ENCODE data around the gene PKNOX1. TPM values are rescaled to one million over a fixed set of nuclear protein-coding genes. Genes with fewer than 3 reads are reported as not detected.
"Not testable (repeated sequence)": the region's sequence is repeated elsewhere in the genome, so short reads cannot be mapped to it uniquely, and the experiment has no call there.

PKNOX1 gene
- total RNA-seq, 1 experiment from 2014 or later: 43.4 TPM

DNA sequence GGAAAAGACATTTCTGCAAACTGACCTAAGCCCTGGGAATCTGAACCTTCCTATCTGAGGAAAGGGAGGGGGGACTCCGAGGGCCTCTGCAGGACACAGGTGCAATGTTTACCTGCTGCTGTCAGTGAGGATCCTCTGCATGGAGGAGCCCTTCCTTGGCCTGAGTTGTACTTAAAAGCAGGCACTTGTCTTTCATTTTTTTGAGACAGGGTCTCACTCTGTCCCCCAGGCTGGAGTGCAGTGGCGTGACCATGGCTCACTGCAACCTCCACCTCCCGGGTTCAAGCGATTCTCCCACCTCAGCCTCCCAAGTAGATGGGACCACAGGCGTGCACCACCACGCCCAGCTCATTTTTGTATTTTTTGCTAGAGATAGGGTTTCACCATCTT, 35.8 kb upstream of the PKNOX1 start:
- Histone ChIP-seq H3K18ac (ENCODE audit: insufficient read length, low read depth, low read length) (peak overlapping the region; percentile 11), H3K27ac (ENCODE audit: insufficient read length, low read depth, low read length) (peak overlapping the region; percentile 14)
- not testable (repeated sequence) for H2AK5ac ChIP-seq (ENCODE audit: insufficient read length, low read length); H3K9ac ChIP-seq (ENCODE audit: extremely low read depth, insufficient read length, low read length); H3K14ac ChIP-seq (ENCODE audit: insufficient read depth, low read length); H3K23me2 ChIP-seq (ENCODE audit: insufficient read length, low read depth, low read length, poor library complexity, severe bottlenecking); H4K20me1 ChIP-seq (ENCODE audit: control insufficient read depth, insufficient read depth, insufficient read length); H4K91ac ChIP-seq (ENCODE audit: insufficient read length, low read depth, low read length); H2BK15ac ChIP-seq (ENCODE audit: low read depth, low read length); H4K8ac ChIP-seq (replicated peaks; ENCODE audit: insufficient read length, low read depth, low read length); H3K4me2 ChIP-seq (ENCODE audit: insufficient read depth, insufficient read length, low read length); H3K9me3 Mint-ChIP-seq; H2BK20ac ChIP-seq (ENCODE audit: low read depth, low read length, poor library complexity, severe bottlenecking); H3K79me2 ChIP-seq (ENCODE audit: insufficient read depth, low read length); H3K9me3 ChIP-seq (ENCODE audit: control insufficient read depth, low read depth, low read length); H3K4ac ChIP-seq (ENCODE audit: low read depth, low read length); H3K79me1 ChIP-seq (ENCODE audit: insufficient read depth, low read depth, low read length, poor library complexity, severe bottlenecking); H3T11ph ChIP-seq (ENCODE audit: low read length); H3K27me3 ChIP-seq (ENCODE audit: insufficient read depth, low read length); H2AFZ ChIP-seq (ENCODE audit: low read length); H3K4me3 Mint-ChIP-seq; H3K4me1 ChIP-seq (ENCODE audit: insufficient read depth, low read length); H4K5ac ChIP-seq (ENCODE audit: insufficient read length, low read depth, low read length); H3K27me3 Mint-ChIP-seq (ENCODE audit: low read depth); H2BK5ac ChIP-seq (ENCODE audit: insufficient read length, low read length); H2BK12ac ChIP-seq (ENCODE audit: insufficient read length, low read depth, low read length); H2BK120ac ChIP-seq (ENCODE audit: low read depth, low read length, poor library complexity, severe bottlenecking); H3K56ac ChIP-seq (ENCODE audit: insufficient read length, low read depth, low read length); DNase-seq; H3K23ac ChIP-seq (ENCODE audit: insufficient read length, low read depth, low read length)
- TF ChIP-seq CTCF (conservative IDR thresholded peaks at IDR 0.05): peak; percentile 20; the same call in 1 of the 3 replicates
- H3K36me3 Mint-ChIP-seq (ENCODE audit: insufficient read depth in 1 of 3, low read depth in 3 of 3): peaks cover 3 to 13% (median 10%) of the 10 kb centered on the region in 3 experiments; a peak in 4 of 7 replicates
- H3K4me1 Mint-ChIP-seq: peaks cover 52 to 68% of the 10 kb centered on the region in 2 experiments
- no CpG with 5 or more reads among the region's 6 CpGs for WGBS (ENCODE audit: extremely low coverage, insufficient read length, low lambda C conversion rate)
- peak overlapping the region; percentile 99 to 100 (median 99); a peak in 6 of 7 replicates for H3K27ac Mint-ChIP-seq

All from H9 (cell line).